Vagina (tissue), 2 donors: ENCODE measurements around the gene XPC.

ENCODE experiments used
- POLR2A ChIP-seq, 2 donors: fragments of 450-650 bp; IDR thresholded peaks; one replicate each; pipeline ENCODE4 v1.6.1; 2017; ENCODE audit warnings: antibody characterized with exemption in 2 of 2, mild to moderate bottlenecking in 2 of 2, moderate library complexity in 2 of 2
- POLR2AphosphoS5 ChIP-seq, 2 donors: sonication (generic); formaldehyde crosslinking; IDR thresholded peaks; one replicate each; pipeline ENCODE4 v1.9.0; 2017; ENCODE audit warnings: antibody characterized with exemption in 2 of 2, mild to moderate bottlenecking in 2 of 2, low read depth in 1 of 2; ENCODE audit not compliant: insufficient read depth in 1 of 2
- TF ChIP-seq, protein P1 (sequence below), 3 experiments: fragments of 450-650 bp in 2 of 3; fragments of 200-600 bp in 1 of 3; sonication (generic) in 1 of 3; IDR thresholded peaks; one replicate each; pipeline ENCODE4 v1.5.1; 2017 to 2019; ENCODE audit warnings: antibody characterized with exemption in 3 of 3, mild to moderate bottlenecking in 2 of 3, moderate library complexity in 2 of 3

DNA sequence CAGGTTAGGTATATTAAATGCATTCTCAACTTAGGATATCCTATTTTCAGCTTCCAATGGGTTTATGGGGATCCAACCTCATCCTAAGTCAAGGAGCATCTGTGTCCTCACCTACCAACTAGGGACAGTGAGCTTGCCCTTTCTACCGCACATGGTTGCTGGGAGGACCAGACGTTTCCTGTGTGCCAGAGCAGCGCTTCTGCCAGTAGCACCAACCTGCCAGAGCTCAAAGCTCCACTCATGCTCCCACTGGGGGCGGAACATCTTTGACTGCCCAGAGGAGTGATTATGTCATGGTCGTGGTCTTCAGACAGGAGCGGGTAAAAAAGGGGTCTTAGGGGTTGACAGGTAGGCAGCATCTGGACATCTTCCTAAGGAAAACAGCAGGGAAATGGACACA is 24.7 kb downstream of the XPC start:
- TF ChIP-seq, protein P1, sequence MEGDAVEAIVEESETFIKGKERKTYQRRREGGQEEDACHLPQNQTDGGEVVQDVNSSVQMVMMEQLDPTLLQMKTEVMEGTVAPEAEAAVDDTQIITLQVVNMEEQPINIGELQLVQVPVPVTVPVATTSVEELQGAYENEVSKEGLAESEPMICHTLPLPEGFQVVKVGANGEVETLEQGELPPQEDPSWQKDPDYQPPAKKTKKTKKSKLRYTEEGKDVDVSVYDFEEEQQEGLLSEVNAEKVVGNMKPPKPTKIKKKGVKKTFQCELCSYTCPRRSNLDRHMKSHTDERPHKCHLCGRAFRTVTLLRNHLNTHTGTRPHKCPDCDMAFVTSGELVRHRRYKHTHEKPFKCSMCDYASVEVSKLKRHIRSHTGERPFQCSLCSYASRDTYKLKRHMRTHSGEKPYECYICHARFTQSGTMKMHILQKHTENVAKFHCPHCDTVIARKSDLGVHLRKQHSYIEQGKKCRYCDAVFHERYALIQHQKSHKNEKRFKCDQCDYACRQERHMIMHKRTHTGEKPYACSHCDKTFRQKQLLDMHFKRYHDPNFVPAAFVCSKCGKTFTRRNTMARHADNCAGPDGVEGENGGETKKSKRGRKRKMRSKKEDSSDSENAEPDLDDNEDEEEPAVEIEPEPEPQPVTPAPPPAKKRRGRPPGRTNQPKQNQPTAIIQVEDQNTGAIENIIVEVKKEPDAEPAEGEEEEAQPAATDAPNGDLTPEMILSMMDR (IDR thresholded peaks at IDR 0.05), result no peak
- TF ChIP-seq POLR2A (IDR thresholded peaks at IDR 0.05) (no peak), POLR2AphosphoS5 (IDR thresholded peaks at IDR 0.05; ENCODE audit: insufficient read depth in 1 of 2, low read depth in 1 of 2) (no peak)
